NCI-H2081 (cell line): Measurements from ENCODE around the gene MCEE.
A peak's percentile ranks its signal among the peaks of the same experiment; 100 is the strongest.
"Not testable (repeated sequence)": the region's sequence is repeated elsewhere in the genome, so short reads cannot be mapped to it uniquely, and the experiment has no call there.

Source experiments
- DNase-seq, 2 experiments: peaks; one replicate each; lab custom pipeline; 2025; lab: John Stamatoyannopoulos, UW

MCEE gene

GRCh38 chr2:71130152-71130904 lies at the start of gene MCEE, which contains the start of gene MPHOSPH10:
Gene MCEE (minus strand): TSS chr2:71130229. CDS start chr2:71130219, 10 bp downstream.
Gene MPHOSPH10 (plus strand): TSS chr2:71130634. CDS start chr2:71130666, 32 bp downstream.
- DNase-seq: peak; percentile 79 to 90

GRCh38 chr2:71178836-71179235 lies 48.8 kb upstream of the MCEE start:
- peak in 1 of 2 experiments; percentile 14 for DNase-seq

- DNase-seq: no peak
Measured at GRCh38 chr2:71174207-71174606, 44.2 kb upstream of the MCEE start.

- no peak for DNase-seq
Measured at GRCh38 chr2:71173096-71173495, 43.1 kb upstream of the MCEE start.

GRCh38 chr2:71166812-71167211 lies 36.8 kb upstream of the MCEE start:
- DNase-seq: no peak

- peak in 1 of 2 experiments; percentile 18 for DNase-seq
Measured at GRCh38 chr2:71157124-71157793, 27.2 kb upstream of the MCEE start.

GRCh38 chr2:71156573-71156972 lies 26.5 kb upstream of the MCEE start:
- peak; percentile 26 to 55 for DNase-seq

GRCh38 chr2:71155846-71156245 lies 25.8 kb upstream of the MCEE start:
- no peak for DNase-seq

- no peak for DNase-seq
Measured at GRCh38 chr2:71154798-71155197, 24.8 kb upstream of the MCEE start.

GRCh38 chr2:71154279-71154678 lies 24.2 kb upstream of the MCEE start:
- DNase-seq: no peak

- no peak for DNase-seq
Measured at GRCh38 chr2:71153585-71154224, 23.7 kb upstream of the MCEE start.

- no peak for DNase-seq
Measured at GRCh38 chr2:71151620-71152019, 21.6 kb upstream of the MCEE start.

- DNase-seq: no peak
Measured at GRCh38 chr2:71150082-71150816, 20.2 kb upstream of the MCEE start.

- no peak for DNase-seq
Measured at GRCh38 chr2:71148506-71149063, 18.6 kb upstream of the MCEE start.

GRCh38 chr2:71143782-71144181 lies 13.8 kb upstream of the MCEE start:
- DNase-seq: no peak

GRCh38 chr2:71136174-71136573 lies 6.1 kb upstream of the MCEE start:
- DNase-seq: no peak

GRCh38 chr2:71133603-71134002 lies 3.6 kb upstream of the MCEE start:
- no peak for DNase-seq

GRCh38 chr2:71131387-71132166 lies 1.5 kb upstream of the MCEE start:
- not testable (repeated sequence) for DNase-seq

GRCh38 chr2:71130905-71131244 lies 846 bp upstream of the MCEE start:
- DNase-seq: peak in 1 of 2 experiments; percentile 3

- peak in 1 of 2 experiments; percentile 67 for DNase-seq
Measured at GRCh38 chr2:71129902-71130151, 202 bp downstream of the MCEE start.

GRCh38 chr2:71129114-71129901 lies 721 bp downstream of the MCEE start:
- no peak for DNase-seq
